GM21576 (cell line): Measurements from ENCODE around the gene COL13A1.

ENCODE experiments used
- ATAC-seq: cut with Tn5 transposase; IDR thresholded peaks from one replicate; pipeline ENCODE4 v1.9.1; 2021; ENCODE audit warnings: mild to moderate bottlenecking, moderate library complexity; ENCODE audit not compliant: unreplicated experiment

COL13A1 gene

DNA sequence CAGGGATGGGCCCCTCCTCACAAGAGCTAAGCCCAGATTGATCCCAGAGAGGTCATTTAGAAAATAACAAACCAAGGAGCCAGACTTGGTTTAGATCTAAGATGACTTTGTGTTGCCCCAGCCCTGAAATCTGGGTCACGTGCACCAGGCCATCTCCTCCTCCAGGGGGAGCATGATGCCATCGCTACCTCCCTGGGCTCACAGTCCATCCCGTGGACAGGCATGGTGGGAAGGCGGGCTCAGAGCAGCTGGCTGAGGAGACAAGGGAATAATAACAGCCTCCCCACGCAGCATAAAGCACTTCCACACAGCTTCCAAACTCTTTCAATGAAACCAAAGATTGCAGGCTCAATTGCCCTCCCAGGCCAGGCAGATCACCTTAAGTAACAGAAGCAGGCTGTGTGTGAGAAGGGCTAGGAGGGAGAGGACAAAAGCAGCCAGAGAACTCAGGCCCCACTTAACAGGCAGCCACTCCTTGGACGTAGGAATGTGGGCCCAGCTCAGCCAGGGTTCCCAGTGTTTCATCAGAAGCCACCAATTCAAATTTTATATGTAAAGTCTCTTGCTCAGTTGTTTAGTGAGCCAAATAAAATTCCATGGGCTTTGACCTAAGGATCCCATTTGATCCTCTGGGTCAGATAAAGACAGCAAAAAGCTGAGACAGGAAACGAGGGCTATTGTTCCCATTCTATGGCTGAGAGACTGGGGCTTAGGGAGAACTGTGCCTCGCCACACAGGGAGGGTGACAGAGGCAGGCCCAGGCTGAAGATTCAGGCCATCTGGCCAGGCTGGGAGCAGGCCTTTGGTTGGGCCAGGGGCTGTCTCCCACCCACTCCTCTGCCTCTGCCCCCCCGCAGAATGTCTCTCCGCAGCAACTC is 100.2 kb downstream of the COL13A1 start:
- ATAC-seq, result no peak

DNA sequence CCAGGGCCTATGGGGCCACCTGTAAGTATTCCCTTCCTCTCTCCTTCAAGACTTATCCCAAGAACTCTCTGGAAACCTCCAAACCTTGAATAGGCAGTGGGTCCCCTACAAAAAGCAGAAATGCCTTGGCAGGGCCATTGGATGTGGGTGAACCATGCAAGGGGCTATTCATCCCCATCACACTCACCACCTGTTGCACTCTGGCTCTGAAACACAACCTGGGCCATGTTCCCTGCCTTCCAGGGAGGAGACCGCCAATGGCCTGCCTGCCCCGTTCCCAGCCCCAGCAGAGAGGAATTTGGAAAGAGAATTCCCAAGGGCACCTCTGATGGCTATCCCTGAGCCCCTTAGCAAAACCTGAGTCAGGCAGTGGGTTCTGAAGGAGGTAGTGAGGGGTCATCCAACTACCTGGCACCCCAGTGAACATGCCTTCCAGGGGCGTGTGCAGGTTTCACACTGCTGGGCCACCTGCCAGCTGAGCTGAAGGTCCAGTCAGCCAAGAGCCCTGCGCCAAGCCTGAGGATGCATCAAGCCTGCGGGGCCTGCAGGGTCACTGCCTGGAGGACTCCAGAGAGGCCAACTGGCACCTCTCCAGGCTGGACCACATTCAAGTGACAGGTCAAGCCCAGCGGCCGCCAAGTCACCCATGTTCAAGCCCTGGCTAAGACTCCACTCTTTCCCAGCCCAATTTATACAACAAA is 101.3 kb downstream of the COL13A1 start:
- no peak for ATAC-seq

DNA sequence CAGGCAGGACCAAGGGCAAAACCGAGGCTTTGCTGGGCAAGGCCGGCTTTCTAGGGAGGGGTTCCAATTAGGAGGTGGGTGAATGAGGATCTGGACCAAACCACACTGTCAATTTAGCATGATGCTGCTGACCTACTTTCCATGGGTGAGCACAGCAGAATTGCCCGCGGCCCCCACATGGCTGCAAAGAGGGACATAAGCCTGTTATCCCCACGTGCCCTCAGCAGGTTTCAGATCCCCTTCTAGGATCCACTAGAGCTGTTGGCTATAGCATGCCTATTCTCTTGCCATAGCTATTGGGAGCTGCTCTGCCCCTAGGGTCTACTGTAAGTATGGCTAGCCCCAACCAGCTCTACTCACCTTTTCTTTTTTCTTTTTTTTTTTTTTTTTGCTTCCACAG is 102.8 kb downstream of the COL13A1 start:
- no peak for ATAC-seq

DNA sequence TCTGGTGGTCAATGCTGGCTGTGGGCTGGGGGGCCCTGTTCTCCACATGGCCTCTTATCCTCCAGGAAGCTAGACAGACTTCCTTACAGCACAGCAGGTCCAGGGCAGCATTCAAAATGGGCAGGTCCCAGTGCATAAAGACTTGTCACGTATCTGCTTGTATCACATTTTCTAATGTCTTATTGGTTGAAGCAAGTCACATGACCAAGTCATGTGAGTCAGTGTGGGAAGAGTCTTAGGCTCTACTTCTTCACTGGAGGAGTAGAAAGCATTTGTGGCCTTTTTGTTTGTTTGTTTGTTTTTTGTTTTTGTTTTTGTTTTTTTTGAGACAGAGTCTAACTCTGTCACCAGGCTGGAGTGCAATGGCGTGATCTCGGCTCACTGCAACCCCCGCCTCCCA is 104.7 kb downstream of the COL13A1 start:
- no peak for ATAC-seq

DNA sequence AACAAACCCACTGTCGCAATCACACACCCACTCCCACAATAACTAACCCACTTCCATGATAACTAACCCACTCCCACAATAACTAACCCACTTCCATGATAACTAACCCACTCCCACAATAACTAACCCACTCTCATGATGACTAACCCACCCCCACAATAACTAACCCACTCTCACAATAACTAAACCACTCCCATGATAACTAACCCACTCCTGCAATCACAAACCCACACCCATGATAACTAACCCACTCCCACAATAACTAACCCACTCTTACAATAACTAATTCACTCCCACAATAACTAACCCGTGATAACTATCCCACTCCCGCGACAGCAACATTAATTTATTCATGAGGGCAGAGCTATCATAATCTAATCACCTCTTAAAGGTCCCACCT is 105.8 kb downstream of the COL13A1 start:
- no peak for ATAC-seq

DNA sequence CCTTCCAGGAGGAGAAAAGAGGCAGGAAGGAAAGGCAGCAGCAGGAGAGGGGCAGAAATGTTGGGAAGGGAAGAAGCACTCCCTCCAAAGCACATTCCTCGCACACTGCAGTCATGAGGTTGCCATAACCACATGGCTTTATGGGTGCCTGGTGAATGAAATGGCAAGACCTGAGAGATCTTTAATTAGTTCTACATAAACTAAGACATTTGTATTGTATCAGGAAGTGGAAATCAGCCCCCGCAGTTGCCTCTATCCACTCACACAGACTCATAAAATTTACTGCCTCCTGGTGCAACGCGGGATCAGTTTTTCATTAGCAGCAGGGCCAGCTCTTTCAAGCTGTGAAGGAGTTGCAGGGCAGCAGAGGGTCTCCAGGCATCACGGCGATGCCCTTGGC is 106.4 kb downstream of the COL13A1 start:
- no peak for ATAC-seq

DNA sequence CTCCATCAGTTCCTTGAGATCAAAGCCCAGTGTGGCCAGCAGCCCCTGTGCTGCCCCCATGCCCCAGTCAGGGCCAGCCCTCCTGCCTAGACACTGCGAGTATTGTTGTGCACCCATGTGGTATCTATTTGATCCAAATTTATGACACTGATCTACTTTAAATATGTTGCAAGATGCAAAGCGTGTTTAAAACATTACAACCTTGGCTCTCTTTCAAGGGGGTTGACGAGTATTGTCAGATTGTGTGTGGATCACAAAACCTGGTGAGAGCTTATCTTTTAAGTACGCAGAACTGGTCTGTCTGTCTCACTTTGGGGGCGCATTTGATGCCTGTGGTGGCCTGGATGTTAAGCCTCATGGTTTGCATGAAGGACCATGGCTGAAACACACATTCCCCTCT is 108.9 kb downstream of the COL13A1 start:
- ATAC-seq, result no peak

DNA sequence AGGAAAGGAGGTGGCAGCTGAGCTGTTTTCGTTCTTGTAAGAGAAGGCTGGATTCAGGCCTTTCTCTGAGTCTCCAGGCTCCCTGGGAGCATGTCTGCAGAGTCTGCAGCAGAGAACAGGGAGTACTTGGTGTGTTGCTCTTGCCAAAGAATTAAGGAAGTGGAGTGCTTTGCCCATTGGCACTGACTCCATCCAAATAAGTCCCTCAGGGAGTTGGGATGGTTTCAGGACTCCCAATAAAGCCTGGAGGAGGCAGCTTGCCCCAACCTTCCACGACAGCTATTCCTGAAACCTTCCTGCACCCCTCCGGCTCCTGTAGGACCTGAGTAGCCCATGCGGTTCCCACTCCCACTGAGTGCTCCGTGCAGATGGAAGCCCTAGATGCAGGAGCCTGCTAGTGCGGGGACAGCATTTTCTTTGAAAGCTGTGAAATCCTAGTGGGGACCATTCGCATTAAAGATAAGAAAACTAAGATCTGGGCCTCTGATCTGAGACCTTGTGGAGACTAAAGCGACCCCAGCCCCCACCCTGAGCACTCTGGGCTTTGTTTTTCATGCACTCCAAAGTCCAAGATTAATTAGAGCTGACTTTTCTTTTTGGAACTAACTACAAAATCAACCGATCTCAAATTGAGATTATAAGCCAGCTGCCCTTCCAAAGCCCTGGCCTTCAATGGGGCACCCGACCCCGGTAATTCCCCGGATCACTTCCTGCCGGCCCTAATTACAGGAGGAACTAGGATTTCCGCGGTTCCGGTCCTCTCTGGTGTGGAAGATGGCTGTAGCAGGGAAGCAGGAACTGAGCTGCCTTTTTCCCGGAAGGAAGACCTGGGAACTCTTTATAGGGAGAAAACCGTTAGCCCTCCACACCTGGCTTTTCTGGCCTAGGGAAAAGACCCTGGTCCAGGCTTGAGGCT is 110.2 kb downstream of the COL13A1 start:
- ATAC-seq, result no peak

DNA sequence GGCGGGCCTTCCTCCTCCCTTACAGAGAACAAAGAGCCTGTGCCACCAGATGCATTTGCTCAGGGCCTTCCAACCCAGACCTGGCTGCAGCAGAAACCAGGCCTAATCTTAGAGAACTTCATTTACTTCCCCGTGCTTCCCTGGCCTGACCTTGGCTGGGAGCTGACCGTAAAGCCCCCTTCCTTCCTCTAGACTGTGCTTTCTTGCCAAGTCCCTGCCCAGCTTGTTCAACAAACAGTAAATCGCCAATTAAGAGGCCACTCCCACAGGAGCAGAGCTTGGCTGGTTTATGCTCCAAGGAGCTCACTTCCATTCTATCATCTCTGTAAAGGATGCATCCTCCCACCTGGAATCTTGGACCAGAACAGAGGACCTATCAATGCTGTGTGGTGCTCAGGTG is 110.9 kb downstream of the COL13A1 start:
- no peak for ATAC-seq

DNA sequence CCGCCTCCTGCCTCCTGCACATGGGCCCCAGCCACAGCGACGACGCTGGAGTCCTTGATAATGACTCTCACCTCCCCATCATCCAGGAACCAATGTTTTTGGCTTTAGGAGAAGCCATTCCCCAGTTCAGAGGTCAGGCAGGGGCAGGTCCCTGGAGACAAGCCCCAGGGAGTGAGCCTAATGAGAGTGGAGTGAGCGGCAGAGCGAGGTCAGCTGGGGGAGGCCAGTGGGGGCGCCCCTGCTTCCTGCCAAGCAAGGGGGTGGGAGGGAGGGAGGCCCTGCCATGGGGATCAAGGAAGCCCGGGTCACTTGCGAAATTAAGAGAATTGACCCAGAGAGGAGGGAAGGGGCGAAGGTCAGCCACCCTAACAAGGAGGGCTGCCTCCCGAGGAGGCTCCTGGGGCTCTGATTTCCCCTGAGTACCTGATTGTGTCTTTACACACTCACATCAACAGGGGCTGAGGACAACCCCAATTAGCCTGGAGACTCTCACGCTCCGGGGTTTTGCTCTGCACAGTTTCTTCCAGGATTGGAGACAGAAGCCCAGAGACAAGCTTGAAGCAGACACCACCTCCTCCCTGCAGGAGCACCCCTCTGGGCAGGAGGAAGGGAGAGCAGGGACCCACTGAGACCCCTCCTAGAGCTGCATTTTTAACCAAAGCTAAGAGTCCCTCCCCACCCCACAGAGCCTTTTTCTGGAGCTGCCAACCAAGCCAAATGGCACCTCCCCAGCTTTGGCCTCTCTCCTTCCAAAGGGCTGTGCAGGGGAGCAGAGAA is 112.1 kb downstream of the COL13A1 start:
- no peak for ATAC-seq

DNA sequence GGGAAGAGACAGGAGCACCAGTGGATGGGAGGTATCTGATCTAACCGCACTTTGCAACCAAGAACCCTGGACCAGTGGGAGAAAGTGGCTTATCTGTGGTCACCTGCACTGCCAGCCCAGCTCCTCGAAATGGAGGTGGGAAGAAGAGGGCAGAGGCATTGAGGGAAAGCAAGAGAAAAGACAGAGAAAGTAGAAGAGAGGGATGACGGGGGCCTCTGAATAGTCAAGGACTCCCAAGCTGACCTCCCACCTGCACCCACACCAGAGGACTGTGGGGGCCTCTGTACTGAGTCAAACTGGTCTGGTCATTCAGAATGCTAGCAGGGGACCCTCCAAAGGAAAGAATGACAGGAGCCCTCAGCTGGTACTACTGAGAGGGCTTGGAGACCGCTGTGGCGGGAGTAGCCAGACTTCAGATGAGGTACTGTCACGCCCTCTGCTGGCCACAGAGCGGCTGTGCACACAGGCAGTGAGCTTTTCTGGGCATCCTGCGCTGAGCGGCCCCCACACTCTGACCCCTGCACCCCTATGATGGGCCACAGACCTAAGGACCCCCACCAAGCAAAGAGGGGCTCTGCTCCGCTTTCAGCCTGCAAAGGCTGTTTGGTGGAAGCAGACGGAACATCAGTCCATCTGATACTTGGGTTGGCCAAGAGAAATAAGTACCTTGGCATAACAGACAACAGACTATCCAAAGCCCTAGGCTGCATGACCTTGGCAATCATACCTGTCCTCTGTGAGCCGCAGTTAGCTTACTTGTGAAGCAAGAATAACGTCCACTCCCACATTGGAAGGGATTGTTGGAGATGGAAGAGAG is 112.9 kb downstream of the COL13A1 start:
- no peak for ATAC-seq

DNA sequence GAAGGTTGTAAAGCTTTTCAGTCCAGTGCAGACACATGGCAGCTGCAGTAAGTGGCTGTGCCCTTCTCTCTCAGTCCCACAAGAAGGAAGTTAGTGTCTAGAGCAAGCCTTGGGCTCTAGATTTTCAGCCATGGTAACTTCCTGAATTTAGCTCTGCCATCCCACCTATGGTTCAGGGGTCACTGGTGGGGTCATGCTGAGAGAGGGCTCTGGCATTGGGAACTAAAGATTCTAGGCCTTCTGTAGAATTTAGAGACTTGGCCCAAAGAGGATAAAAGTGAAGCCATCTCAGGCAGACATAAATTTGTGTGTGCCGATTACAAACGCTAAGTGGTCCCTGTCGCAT is 113.5 kb downstream of the COL13A1 start:
- no peak for ATAC-seq

DNA sequence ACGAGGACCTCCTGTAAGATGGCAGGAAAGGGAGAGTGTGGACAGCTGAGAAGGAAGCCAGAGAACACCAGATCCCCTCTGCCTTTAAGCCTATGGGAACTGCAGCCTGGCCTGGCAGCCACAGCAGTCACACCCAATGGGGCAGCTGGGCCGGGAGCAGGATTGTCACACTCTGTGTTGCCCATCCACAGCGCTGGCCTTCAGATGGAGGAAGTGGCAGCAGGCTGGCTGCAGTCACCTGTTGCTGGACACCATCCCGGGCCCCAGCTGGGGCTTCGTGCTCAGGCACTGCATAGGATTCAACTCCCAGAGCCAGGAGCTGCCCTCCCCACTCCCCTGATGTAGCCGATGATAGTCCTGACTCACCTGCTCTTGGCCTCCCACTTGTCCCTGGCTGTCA is 114.4 kb downstream of the COL13A1 start:
- no peak for ATAC-seq

DNA sequence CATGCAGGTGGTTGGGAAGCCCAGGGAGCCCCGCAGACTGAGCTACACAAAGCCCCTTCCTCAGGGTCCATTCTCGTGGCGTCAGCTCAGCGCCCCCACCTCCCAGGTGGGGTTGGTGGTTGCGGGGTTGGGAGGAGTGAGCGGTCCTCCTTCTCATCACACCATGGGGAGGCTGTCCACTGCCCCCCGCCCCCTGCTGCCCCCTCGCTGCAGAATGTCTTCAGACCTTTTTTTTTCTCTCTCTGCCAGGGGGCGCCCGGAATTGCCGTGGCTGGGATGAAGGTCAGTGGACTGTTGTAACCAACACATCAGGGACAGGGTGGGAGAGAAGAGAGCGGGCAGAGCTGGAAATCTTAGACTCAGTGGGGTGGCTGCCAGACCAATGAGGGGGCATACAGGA is 116.3 kb downstream of the COL13A1 start:
- no peak for ATAC-seq

DNA sequence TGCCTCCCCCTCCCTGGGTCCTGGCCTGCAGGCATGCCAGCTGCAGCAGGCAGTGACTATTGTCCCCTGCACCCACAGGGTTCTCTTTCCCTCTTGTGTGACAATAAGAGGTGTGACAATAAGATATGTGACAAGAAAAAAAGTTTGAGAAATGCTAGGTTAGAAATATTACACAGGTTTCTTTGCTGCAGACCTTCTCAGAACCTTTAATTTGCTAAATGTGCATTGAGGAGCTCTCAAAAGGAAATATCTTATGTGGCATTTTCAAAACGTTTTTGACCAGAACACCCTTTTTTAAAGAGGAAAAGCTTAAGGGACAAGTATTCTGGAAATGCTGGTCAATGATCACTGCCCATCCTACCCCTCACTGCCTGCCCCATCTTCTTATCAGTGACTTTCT is 117.5 kb downstream of the COL13A1 start:
- no peak for ATAC-seq

DNA sequence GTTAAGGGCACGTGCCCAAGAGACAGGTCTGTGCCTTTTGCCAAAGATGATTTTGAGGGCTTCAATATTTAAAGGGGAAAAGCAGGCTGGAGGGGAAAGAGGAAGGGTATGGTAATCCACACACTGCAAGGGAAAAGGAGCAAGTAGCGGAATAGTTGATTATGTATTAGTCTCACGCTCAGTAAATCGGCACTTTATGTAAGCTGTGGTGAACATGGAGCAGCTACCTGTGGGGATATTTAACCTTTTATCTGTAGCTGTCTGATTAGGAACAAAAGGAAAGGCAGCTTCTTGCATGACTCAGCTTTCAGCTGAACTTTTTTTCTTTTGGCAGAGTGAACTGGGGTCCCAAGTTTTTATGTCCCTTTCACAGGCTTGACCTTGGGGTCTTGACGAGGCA is 123.4 kb downstream of the COL13A1 start:
- ATAC-seq, result no peak

DNA sequence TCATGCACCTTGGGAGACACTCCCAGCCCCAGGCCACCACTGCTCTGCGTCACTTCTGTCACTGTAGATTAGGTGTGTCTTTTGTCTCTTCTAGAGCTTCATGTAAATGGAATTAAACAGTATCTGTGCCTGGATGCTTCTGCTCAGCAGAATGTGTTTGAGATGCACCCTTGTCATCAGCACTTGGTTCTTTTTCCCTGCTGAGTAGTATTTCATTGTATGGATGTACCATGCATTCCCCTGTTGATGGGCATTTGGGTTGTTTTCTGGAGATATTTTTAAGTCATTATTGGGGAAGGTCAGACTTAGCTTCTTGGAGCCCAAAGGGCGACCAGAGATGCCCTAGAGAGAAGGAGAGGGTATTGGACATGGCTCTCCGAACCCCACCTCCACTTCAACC is 126.6 kb downstream of the COL13A1 start:
- ATAC-seq, result no peak

DNA sequence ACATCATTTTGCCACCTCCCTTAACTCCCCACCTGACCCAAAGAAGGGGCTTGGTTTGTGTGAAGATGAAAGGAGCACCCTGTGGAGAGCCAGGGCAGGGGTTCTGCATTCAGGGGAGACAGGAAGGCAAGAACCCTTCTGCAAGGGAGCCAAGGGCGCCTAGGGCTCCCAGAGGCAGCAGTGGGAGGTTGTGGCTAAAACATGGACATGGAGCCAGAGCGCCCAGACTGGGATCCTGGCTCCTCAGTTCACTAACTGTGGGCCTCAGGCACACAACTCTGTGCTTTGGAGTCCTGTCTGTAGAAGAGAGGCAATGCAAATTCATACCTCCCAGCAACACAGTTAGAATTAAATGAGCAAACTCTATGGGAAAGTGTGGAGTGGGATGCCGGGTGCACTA is 127.9 kb downstream of the COL13A1 start:
- no peak for ATAC-seq

DNA sequence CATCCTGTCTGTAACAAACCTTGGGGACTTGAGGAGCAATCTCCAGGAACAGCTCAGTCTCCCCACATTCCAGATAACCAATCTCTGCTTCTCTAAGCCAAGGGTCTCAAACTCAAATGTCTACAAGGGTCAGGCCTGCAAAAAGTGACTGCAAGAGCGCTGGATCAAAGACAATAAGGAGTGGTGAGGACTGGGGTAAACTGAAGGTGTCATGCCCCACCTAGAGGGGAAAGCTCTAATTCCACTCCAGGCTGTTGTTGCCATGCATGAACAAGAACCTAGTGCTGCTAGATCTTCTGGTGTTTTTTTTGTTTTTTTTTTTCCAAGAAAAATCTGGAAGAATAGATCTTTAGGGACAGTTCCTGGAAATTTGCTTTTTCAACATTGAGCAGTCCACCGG is 133.1 kb downstream of the COL13A1 start:
- ATAC-seq, result no peak

DNA sequence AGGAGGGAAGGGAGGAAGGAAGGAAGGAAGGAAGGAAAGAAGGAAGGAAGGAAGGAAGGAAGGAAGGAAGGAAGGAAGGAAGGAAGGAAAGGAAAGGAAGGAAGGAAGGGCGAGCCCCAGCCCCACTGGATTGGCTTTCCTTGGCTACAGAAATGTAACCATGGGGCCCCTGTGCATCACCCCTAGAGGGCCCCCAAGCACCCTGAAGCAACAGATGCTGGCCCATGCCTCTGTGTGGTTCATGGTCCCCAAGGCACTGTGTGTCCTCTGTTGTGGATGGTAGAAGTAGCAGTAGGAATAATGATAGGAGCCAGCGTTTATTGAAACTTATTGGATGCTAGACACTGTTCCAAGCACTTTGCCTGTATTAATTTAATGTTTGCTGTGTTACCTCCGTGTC is 134.4 kb downstream of the COL13A1 start:
- no peak for ATAC-seq
